Lower leg skin (tissue), 3 donors: ENCODE data around the gene KDM2B.

Experiments used
- POLR2A ChIP-seq, 2 donors: fragments of 450-650 bp; IDR thresholded peaks; one replicate each; pipeline ENCODE4 v1.6.1; 2016 to 2017; ENCODE audit warnings: antibody characterized with exemption in 2 of 2, mild to moderate bottlenecking in 1 of 2, moderate library complexity in 1 of 2
- TF ChIP-seq, protein P1 (sequence below), 3 donors: fragments of 450-650 bp; IDR thresholded peaks; one replicate each; pipeline ENCODE4 v1.5.1; 2016; ENCODE audit warnings: antibody characterized with exemption in 3 of 3, mild to moderate bottlenecking in 3 of 3, moderate library complexity in 2 of 3

DNA sequence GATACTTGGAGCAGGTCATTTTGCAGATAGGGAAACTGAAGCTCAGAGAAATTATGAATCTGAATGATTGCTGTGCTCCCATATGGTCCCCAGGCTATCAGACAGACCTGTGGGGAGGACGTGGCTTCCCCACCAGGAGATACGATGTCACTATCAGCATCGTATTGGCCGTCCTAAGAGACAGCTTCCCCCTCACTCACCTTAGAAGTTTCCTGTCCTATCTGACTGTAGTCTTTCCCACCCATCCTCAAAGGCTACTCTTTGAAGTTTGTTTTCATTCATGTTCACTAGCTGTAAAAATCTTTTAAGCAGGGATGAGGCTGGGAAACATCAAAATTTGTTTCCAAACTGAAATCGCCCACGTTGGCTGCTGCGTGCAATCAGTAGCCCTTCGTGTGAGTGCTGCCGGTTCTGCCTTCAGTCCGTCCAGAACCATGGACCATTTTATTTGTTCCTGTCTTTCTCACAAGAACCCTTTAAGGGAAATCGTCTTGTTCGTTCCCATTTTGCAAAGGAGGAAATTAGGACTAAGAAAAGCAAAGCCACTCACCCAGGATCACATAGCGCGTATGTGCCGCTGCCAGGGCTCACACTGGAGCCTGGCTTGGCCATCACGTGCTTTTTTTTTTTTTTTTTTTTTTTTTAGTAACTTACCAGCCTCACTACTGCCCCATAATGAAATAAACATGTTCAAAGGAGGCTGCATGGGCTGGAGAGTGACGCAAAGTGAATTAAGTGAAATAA is 1.0 kb upstream of the KDM2B start:
- TF ChIP-seq, protein P1, sequence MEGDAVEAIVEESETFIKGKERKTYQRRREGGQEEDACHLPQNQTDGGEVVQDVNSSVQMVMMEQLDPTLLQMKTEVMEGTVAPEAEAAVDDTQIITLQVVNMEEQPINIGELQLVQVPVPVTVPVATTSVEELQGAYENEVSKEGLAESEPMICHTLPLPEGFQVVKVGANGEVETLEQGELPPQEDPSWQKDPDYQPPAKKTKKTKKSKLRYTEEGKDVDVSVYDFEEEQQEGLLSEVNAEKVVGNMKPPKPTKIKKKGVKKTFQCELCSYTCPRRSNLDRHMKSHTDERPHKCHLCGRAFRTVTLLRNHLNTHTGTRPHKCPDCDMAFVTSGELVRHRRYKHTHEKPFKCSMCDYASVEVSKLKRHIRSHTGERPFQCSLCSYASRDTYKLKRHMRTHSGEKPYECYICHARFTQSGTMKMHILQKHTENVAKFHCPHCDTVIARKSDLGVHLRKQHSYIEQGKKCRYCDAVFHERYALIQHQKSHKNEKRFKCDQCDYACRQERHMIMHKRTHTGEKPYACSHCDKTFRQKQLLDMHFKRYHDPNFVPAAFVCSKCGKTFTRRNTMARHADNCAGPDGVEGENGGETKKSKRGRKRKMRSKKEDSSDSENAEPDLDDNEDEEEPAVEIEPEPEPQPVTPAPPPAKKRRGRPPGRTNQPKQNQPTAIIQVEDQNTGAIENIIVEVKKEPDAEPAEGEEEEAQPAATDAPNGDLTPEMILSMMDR (IDR thresholded peaks at IDR 0.05), result no peak
- TF ChIP-seq POLR2A (IDR thresholded peaks at IDR 0.05), result no peak
